Astrocyte of the spinal cord (primary cell): ENCODE data around the gene TMEM272.

Source experiments
- DNase-seq: peaks from one replicate; pipeline ENCODE4 v3.0.0; 2011; ENCODE audit warnings: low read depth, low spot score
- H3K4me3 ChIP-seq: 2 replicates; pipeline ENCODE4 v1.5.1; 2011; ENCODE audit warnings: low read depth, mild to moderate bottlenecking, low read length, moderate library complexity
- in situ Hi-C: cut with HindIII; loops from 2 replicates; pipeline ENCODE4 v1.10.0; 2017; ENCODE audit warnings: low sequenced_read_pairs
- TF ChIP-seq, protein P1 (sequence below): IDR thresholded peaks from 2 replicates; pipeline ENCODE4 v1.5.1; 2012; ENCODE audit warnings: low read depth, mild to moderate bottlenecking, low read length, inconsistent platforms

TMEM272 gene

DNA sequence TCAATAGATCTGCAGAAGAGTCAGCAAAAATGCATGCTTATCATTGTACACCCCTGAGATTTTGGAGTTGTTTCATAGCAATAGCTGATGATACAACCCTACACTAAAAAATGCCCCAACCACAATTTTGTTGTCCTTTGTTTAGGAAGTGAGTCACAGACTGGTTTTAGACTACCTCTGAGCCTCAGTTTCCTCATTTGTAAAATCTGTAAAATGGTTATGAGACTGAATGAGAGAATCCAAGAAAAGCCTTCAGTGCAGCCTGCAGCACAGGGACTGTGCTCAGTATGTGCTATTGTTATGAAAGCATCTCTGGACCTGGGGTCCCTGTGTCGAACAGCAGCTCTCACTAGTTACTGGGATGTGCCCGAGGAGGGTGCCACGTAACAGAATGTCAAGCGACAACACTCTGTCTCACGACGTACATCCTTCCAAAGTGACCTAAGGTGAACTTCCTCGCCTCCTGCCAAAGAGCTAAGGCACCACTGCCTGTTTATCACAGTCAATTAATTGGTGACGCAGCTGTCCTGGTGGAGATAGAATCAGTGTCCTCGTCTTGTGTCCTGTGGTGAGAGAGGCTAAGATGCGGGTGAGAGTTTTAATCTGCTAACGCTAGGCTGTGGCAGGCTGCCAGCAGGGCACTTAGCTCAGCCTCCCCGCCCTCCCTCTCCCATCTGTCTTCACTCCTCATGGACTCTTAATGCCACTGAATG is 59.1 kb downstream of the TMEM272 start:
- H3K4me3 ChIP-seq: no peak overlapping the region
- TF ChIP-seq, protein P1, sequence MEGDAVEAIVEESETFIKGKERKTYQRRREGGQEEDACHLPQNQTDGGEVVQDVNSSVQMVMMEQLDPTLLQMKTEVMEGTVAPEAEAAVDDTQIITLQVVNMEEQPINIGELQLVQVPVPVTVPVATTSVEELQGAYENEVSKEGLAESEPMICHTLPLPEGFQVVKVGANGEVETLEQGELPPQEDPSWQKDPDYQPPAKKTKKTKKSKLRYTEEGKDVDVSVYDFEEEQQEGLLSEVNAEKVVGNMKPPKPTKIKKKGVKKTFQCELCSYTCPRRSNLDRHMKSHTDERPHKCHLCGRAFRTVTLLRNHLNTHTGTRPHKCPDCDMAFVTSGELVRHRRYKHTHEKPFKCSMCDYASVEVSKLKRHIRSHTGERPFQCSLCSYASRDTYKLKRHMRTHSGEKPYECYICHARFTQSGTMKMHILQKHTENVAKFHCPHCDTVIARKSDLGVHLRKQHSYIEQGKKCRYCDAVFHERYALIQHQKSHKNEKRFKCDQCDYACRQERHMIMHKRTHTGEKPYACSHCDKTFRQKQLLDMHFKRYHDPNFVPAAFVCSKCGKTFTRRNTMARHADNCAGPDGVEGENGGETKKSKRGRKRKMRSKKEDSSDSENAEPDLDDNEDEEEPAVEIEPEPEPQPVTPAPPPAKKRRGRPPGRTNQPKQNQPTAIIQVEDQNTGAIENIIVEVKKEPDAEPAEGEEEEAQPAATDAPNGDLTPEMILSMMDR: no peak
- in situ Hi-C loops: no loop called here
- no peak for DNase-seq

DNA sequence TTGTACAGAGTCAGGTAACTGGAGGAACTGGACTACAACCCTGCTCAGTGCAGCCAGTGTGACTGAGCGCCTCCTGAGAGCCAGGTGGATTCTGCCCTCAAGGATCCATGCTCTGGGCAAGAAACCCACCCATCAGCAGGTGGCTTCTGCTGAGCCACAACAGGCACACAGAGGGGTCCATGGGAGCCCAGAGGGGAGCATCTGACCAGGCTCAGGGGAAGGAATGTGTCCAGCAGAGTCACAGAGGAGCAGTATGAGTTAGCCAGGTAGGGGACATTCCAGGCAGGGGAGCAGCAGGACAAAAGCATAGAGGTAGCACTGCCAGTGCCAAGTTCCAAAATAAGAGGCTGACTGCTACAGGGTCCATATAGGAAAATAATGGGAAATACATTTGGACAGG is 60.9 kb downstream of the TMEM272 start:
- in situ Hi-C loops: no loop called here
- no peak for DNase-seq
- H3K4me3 ChIP-seq: no peak overlapping the region
- TF ChIP-seq, protein P1: no peak

DNA sequence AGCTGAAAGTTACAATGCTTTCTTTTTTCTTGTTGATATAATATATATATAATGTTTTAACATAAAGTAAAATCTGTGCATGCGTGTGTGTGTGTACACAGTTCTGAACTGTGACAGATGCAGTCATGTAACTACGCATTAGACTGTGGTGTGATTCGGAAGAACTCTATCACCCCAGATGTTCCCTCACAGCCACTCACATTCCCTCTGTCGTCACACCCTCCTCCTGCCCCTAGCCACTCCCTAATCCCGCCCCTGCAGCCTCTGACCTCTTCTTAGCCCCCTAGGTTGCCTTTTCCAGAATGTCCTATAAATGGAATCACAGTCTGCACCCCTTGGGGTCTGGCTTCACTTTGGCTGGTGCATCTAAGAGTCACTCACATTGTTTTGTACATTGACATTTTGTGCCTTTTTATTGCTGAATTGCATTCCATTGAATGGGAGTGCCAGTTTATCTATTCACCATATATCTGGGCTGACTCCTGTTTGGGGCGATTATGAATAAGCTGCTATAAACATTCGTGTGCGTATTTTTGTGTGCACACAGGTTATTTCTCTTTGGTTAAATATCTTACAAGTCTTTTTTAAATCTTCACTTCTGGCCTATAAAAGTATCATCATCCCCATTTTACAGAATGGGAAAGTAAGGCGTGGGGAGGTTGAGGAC is 61.4 kb downstream of the TMEM272 start:
- TF ChIP-seq, protein P1: no peak
- no peak overlapping the region for H3K4me3 ChIP-seq
- DNase-seq: no peak
- in situ Hi-C loops: no loop called here

DNA sequence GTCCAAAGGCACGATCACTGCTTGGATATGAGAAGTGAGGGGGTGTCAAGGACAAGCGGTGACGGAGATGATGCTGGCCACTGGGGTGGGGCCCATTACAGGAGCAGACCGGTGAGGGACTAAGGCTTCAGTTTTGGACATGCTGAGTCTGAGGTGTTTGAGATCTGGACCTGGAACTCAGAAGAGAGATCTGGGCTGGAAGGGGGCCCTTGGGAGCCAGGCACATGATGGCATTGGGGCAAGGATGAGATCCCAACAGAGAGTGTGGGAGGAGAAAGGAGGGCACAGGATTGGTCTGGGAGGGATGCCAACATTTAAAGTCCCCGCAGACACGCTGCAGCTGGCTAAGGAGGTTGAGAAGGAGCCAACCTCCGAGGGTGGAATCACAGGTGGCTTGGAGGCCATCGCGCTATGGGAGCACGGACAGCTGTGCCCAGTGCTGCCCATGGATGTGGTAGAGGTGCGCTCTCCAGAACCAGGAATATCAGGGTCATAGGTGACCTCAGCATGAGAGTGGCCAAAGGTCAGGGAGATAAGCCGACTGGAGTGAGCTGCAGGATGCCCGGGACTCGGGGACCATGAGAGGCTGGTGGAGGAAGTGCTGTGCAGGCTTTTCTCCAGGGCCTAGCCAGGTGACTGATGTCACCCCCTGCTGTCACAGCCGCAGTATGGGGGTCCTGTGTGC is 62.8 kb downstream of the TMEM272 start:
- in situ Hi-C loops: no loop called here
- no peak for DNase-seq
- TF ChIP-seq, protein P1: no peak
- no peak overlapping the region for H3K4me3 ChIP-seq

DNA sequence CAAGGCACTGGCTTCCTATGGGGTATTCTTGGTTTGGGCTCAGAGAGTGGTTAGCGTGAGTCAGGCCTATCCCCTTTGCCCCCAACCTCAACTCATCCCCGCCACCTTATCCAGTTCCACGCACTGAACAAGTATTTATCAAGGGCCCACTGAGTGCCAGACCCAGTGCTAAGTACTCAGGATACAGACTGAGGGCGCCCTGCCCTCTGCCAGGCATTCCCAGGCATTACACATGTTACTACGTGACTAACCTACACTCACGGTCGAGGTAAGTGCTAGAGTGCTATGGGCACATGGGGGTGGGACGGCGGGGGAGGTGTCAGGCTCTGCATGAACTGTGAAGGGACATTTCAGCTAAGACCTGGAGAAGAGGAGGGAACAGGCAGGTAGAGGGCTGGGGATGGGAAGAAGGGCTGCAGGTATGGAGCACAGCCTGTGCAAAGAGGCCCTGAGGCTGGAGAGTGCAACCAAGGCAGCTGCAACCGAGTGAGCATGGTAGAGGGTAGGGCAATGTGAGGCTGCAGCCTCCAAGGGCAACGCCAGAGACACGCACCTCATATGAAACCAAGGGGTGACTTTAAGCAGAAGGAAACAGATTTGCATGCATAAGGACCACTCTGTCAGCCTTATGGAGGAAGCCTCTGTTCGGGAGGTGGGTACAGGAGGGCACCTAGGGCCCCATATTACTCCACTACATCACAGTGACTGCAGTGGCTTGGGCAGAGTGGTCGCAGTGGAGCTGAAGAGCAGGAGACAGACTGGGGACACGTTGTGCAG is 63.5 kb downstream of the TMEM272 start:
- DNase-seq: peak; percentile 44
- in situ Hi-C loops: no loop called here
- H3K4me3 ChIP-seq: no peak overlapping the region
- TF ChIP-seq, protein P1: peak; percentile 50

DNA sequence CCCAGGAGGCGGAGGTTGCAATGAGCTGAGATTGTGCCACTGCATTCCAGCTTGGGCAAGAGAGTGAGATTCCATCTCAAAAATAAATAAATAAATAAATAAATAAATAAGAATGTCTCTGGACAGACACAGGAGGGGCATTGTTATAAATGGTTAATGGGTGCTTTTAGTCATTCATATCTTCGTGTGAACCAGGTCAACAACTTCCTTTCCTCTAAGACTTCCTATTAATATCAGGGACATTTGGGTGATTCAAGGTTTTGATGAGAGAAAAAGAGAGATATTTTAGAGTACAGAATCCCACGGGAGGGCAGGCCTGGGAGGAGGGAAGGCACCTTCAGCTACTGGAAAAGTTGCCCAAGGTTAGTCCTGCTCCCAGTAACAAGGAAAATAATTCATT is 64.9 kb downstream of the TMEM272 start:
- in situ Hi-C loops: no loop called here
- TF ChIP-seq, protein P1: no peak
- no peak for DNase-seq
- H3K4me3 ChIP-seq: no peak overlapping the region
